SK-N-MC (cell line): ENCODE data around the gene AFF1.

Experiments
- DNase-seq: peaks from one replicate; pipeline ENCODE4 v3.0.0-alpha.2; 2011; ENCODE audit warnings: low read depth, low spot score
- H3K27ac ChIP-seq: fragments of 200-600 bp; sonication (generic); 2 replicates; pipeline ENCODE4 v1.5.1; 2016; ENCODE audit warnings: mixed run types
- H3K36me3 ChIP-seq: fragments of 200-600 bp; sonication (generic); 2 replicates; pipeline ENCODE4 v1.6.1; 2017; ENCODE audit warnings: antibody characterized with exemption, low read length, mixed read lengths; ENCODE audit not compliant: insufficient read depth
- H3K4me3 ChIP-seq: fragments of 200-600 bp; sonication (generic); 2 replicates; pipeline ENCODE4 v1.5.1; 2016
- H3K9ac ChIP-seq: fragments of 200-600 bp; sonication (generic); 2 replicates; pipeline ENCODE4 v1.8.0; 2017; ENCODE audit warnings: mixed run types, mixed read lengths; ENCODE audit not compliant: insufficient read length
- H3K9me3 ChIP-seq: fragments of 200-600 bp; sonication (generic); 2 replicates; pipeline ENCODE4 v1.6.1; 2017; ENCODE audit warnings: low read depth, mild to moderate bottlenecking, antibody characterized with exemption, low read length, moderate library complexity, mixed read lengths
- EZH2 ChIP-seq: fragments of 200-600 bp; sonication (generic); IDR thresholded peaks from one replicate; pipeline ENCODE4 v1.6.1; 2017; ENCODE audit warnings: antibody characterized with exemption
- FOXP2 ChIP-seq: optimal IDR thresholded peaks from 2 replicates; pipeline ENCODE3; 2011; ENCODE audit warnings: mild to moderate bottlenecking, moderate library complexity; ENCODE audit not compliant: insufficient read depth; ENCODE audit errors: extremely low read length, control extremely low read depth
- POLR2AphosphoS5 ChIP-seq: IDR thresholded peaks from 2 replicates; pipeline ENCODE4 v1.6.1; 2012; ENCODE audit warnings: mild to moderate bottlenecking, low read depth, low read length, borderline replicate concordance

The AFF1 gene

DNA sequence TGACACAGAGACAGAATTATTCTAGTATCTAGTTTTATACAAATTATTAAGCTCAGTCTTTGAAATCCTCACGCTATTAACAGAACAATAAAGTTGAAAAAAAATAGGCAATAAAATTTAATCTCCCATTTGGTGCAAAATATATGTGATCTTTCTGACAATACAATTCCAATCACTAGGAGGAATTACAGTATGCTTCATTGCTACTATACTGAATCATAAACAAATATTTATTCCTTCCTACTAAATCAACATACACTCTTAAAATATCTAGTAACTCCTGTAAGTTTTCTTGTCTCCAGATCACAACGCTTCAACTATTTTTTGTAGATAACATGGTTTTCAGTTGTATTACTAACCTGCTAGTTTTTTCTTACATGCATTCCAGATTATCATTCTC is 239.9 kb downstream of the AFF1 start:
- Histone ChIP-seq H3K9ac (no peak overlapping the region), H3K36me3 (peaks cover 30% of the 10 kb centered on the region), H3K27ac (no peak overlapping the region), H3K9me3 (no peaks in the 10 kb centered on the region), H3K4me3 (no peak overlapping the region)
- TF ChIP-seq FOXP2, result no peak
- no peak for TF ChIP-seq POLR2AphosphoS5
- TF ChIP-seq EZH2, result no peak
- no peak for DNase-seq

DNA sequence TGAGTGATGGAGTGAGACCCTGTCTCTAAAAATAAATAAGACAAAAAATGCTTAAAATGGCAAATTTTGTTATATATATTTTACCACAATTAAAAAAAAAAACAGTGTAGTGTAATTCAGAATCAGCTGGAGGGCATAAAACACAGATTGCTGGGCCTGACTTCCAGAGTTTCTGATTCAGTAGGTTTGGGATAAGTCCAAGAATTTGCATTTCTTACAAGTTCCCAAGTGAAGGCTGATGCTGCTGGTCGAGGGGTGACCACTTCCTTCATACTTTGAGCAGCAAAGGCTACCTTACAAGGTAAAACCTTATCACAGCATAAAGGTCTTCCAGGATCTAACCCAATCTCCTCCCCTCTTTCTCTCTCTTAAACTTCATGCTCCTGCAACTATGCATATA is 244.9 kb downstream of the AFF1 start:
- peaks cover 26% of the 10 kb centered on the region for H3K36me3 ChIP-seq
- H3K27ac ChIP-seq, result no peak overlapping the region
- no peaks in the 10 kb centered on the region for H3K9me3 ChIP-seq
- TF ChIP-seq EZH2 (no peak), POLR2AphosphoS5 (no peak), FOXP2 (no peak)
- no peak overlapping the region for H3K4me3 ChIP-seq
- no peak overlapping the region for H3K9ac ChIP-seq
- no peak for DNase-seq

DNA sequence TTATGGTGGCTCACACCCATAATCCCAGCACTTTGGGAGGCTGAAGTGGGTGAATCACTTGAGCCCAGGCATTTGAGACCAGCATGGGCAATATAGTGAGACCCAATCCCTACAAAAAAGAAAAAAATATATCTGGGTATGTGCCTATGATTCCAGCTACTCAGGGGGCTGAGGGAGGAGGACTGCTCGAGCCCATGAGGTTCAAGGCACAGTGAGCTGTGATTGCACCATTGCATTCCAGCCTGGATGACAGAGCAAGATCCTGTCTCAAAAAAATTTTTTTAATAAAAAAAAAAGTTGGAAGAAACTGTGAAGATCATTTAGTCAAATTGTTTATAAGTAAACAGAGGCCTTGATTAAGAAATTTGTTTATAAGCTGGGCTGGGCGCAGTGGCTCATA is 246.0 kb downstream of the AFF1 start:
- no peak overlapping the region for H3K27ac ChIP-seq
- no peaks in the 10 kb centered on the region for H3K9me3 ChIP-seq
- H3K36me3 ChIP-seq, result peaks cover 29% of the 10 kb centered on the region
- TF ChIP-seq EZH2, result no peak
- no peak for TF ChIP-seq POLR2AphosphoS5
- TF ChIP-seq FOXP2, result no peak
- no peak for DNase-seq
- no peak overlapping the region for H3K9ac ChIP-seq
- no peak overlapping the region for H3K4me3 ChIP-seq

DNA sequence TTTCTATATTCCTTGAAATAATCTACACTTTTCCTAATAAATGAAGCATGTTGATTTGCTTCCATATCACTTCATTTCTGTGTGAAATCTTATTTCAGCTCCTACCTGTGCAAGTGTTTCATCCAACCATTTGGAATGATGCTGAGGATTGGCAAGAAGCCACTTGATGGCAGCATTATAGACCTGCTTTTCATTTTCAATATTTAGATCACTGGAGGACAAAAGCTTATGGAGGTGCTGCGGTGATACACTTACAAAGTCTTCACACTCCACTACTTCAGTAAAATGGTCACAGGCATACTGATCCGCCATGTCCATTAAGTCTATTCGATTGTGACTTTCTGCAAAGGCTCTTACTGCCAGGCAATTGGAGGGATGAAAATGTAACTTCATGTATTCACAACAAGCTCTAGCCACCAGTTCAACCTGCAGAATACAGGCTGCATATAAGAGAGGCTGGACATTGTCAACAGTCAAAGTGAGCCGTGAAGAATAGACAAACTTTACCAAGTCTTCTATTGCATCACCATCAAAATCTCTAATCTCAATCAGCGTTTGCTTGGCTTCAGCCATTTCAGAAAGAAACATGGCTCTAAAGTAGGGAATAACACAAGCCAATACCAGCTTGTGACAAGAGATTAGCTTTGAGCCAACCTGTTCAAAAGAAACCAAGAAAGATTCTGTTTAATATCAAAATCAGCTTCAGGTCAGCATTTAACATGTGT is 250.5 kb downstream of the AFF1 start:
- H3K27ac ChIP-seq, result no peak overlapping the region
- no peak overlapping the region for H3K9ac ChIP-seq
- DNase-seq, result no peak
- H3K9me3 ChIP-seq, result no peaks in the 10 kb centered on the region
- no peak overlapping the region for H3K4me3 ChIP-seq
- TF ChIP-seq FOXP2 (no peak), EZH2 (no peak), POLR2AphosphoS5 (no peak)
- H3K36me3 ChIP-seq, result peaks cover 16% of the 10 kb centered on the region; the same call in 1 of the 2 replicates

- peak overlapping the region; percentile 75 for H3K9ac ChIP-seq
- peak overlapping the region; percentile 98 for H3K27ac ChIP-seq
- TF ChIP-seq POLR2AphosphoS5, result no peak; the same call in 1 of the 2 replicates
- no peak for TF ChIP-seq FOXP2
- TF ChIP-seq EZH2, result no peak
- H3K4me3 ChIP-seq, result peak overlapping the region; percentile 63
- H3K9me3 ChIP-seq, result no peaks in the 10 kb centered on the region
- DNase-seq, result peak; percentile 95
- peaks cover 18% of the 10 kb centered on the region for H3K36me3 ChIP-seq
Observed at GRCh38 chr4:87188048-87188447, 253.2 kb downstream of the AFF1 start.

GRCh38 chr4:87188932-87189331 is 254.1 kb downstream of the AFF1 start:
- H3K27ac ChIP-seq, result peak overlapping the region; percentile 98
- peaks cover 16% of the 10 kb centered on the region for H3K36me3 ChIP-seq
- TF ChIP-seq EZH2 (no peak), FOXP2 (no peak), POLR2AphosphoS5 (no peak)
- H3K9ac ChIP-seq, result peak overlapping the region; percentile 61
- DNase-seq, result no peak
- peak overlapping the region; percentile 63 for H3K4me3 ChIP-seq
- H3K9me3 ChIP-seq, result no peaks in the 10 kb centered on the region
